ENCODE results near the gene CDK17. TPM values are rescaled to one million over a fixed set of nuclear protein-coding genes. Genes with fewer than 3 reads are reported as not detected.

Gene CDK17
- total and polyA plus RNA-seq, 2 donors (not counting 1 experiment from before 2014, with no cell fraction given) = 15.6 to 87.8 TPM

DNA sequence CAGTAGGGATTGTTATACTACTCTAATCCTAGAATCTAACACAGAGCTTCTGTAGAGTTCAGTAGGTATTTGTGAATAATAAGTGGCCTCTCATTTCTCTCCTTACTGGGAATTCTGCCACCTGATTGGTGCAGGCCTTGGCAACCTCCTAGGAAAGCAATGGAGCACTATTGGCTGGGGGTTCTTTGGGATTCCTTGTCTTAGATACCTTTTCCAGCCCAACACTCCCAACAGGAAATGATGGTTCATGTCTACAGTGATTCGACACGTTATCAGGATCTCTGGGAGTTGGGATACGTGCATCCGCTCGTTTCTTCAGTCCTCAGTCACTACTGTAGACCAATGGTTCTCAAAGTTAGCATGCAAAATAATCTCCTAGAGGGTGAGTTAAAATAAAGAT, 138.7 kb downstream of the CDK17 start:
- no peaks in the 10 kb centered on the region for H3K9me3 ChIP-seq (ENCODE audit: control extremely low read depth in 1 of 3, control insufficient read depth in 2 of 3, insufficient read depth in 1 of 3, low read length in 2 of 3)
- POLR2A ChIA-PET = no interaction called here
- no peak overlapping the region for H3K4me3 ChIP-seq (ENCODE audit: control extremely low read depth in 1 of 5, extremely low read depth in 1 of 5, insufficient read depth in 1 of 5, low read depth in 2 of 5, low read length in 4 of 5)
- no peaks in the 10 kb centered on the region for H3K4me1 Mint-ChIP-seq
- no peak overlapping the region for H3K4me3 Mint-ChIP-seq
- no CpG with 5 or more reads among the region's 5 CpGs for WGBS (ENCODE audit: insufficient coverage)
- no peak for TF ChIP-seq EZH2 (IDR thresholded peaks at IDR 0.05; ENCODE audit: borderline replicate concordance, insufficient read depth, low read depth, low read length, poor library complexity, severe bottlenecking)
- TF ChIP-seq, protein P1, sequence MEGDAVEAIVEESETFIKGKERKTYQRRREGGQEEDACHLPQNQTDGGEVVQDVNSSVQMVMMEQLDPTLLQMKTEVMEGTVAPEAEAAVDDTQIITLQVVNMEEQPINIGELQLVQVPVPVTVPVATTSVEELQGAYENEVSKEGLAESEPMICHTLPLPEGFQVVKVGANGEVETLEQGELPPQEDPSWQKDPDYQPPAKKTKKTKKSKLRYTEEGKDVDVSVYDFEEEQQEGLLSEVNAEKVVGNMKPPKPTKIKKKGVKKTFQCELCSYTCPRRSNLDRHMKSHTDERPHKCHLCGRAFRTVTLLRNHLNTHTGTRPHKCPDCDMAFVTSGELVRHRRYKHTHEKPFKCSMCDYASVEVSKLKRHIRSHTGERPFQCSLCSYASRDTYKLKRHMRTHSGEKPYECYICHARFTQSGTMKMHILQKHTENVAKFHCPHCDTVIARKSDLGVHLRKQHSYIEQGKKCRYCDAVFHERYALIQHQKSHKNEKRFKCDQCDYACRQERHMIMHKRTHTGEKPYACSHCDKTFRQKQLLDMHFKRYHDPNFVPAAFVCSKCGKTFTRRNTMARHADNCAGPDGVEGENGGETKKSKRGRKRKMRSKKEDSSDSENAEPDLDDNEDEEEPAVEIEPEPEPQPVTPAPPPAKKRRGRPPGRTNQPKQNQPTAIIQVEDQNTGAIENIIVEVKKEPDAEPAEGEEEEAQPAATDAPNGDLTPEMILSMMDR (IDR thresholded peaks at IDR 0.05) = no peak
- peaks cover 12% of the 10 kb centered on the region for H4K20me1 ChIP-seq (ENCODE audit: control insufficient read depth, insufficient read depth, low read length, poor library complexity, severe bottlenecking)
- H3K9ac ChIP-seq (ENCODE audit: low read length) = no peak overlapping the region
- intact Hi-C loops (cut with micrococcal nuclease) = no loop called here
- no peak overlapping the region for H3K27ac Mint-ChIP-seq
- ATAC-seq (ENCODE audit: low read depth) (no peak), DNase-seq (no peak)
- no peaks in the 10 kb centered on the region for H3K27me3 Mint-ChIP-seq
- no peaks in the 10 kb centered on the region for H3K27me3 ChIP-seq (replicated peaks in 1 of 4; ENCODE audit: control extremely low read depth in 1 of 4, control insufficient read depth in 3 of 4, insufficient read depth in 4 of 4, low read length in 3 of 4)
- H3K4me2 ChIP-seq (replicated peaks; ENCODE audit: low read depth, low read length, poor library complexity, severe bottlenecking) = no peak overlapping the region
- H3K4me1 ChIP-seq (ENCODE audit: control insufficient read depth in 2 of 2, insufficient read depth in 2 of 2, low read length in 2 of 2) = no peaks in the 10 kb centered on the region
- H3K36me3 ChIP-seq (replicated peaks in 1 of 2; ENCODE audit: control extremely low read depth in 1 of 2, control insufficient read depth in 1 of 2, extremely low read depth in 1 of 2, insufficient read depth in 2 of 2, low read length in 1 of 2) = peaks cover 0 to 47% of the 10 kb centered on the region in 2 experiments
- CTCF ChIA-PET = no interaction called here
- H2AFZ ChIP-seq (ENCODE audit: insufficient read depth, low read depth, low read length, poor library complexity, severe bottlenecking) = no peak overlapping the region
- H3K27ac ChIP-seq (ENCODE audit: low read length in 2 of 2) = no peak overlapping the region
- H3K79me2 ChIP-seq (ENCODE audit: control insufficient read depth, insufficient read depth, low read length) = peaks cover 7% of the 10 kb centered on the region
- no peaks in the 10 kb centered on the region for H3K9me3 Mint-ChIP-seq (ENCODE audit: insufficient read depth)

DNA sequence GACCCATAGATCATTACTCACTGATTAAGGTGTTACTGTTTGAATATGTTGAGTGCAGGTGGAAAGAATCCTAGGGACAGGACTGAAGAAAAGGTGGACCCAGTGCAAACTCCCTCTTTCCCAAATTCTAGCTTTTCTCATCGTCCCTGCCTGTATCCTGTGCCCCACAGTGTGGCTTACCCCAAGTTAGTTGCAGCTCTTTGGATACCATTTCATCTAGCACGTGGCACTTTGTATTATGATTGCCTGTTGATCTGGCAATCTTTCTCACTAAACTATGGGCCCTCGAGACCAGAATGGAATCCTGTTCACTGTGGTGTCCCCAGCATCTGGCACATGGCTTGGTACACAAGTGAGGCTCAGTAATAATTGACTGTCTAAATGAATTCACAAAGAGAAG, 139.6 kb downstream of the CDK17 start:
- POLR2A ChIA-PET = no interaction called here
- Histone ChIP-seq H3K9me3 (ENCODE audit: control extremely low read depth in 1 of 3, control insufficient read depth in 2 of 3, insufficient read depth in 1 of 3, low read length in 2 of 3) (no peaks in the 10 kb centered on the region), H3K27ac (ENCODE audit: low read length in 2 of 2) (peak overlapping the region in 1 of 2 donors; percentile 13), H4K20me1 (ENCODE audit: control insufficient read depth, insufficient read depth, low read length, poor library complexity, severe bottlenecking) (peaks cover 18% of the 10 kb centered on the region), H3K9ac (ENCODE audit: low read length) (no peak overlapping the region), H3K4me1 (ENCODE audit: control insufficient read depth in 2 of 2, insufficient read depth in 2 of 2, low read length in 2 of 2) (no peaks in the 10 kb centered on the region), H3K79me2 (ENCODE audit: control insufficient read depth, insufficient read depth, low read length) (peaks cover 16% of the 10 kb centered on the region), H3K4me2 (replicated peaks; ENCODE audit: low read depth, low read length, poor library complexity, severe bottlenecking) (no peak overlapping the region), H3K4me3 (ENCODE audit: control extremely low read depth in 1 of 5, extremely low read depth in 1 of 5, insufficient read depth in 1 of 5, low read depth in 2 of 5, low read length in 4 of 5) (no peak overlapping the region), H2AFZ (ENCODE audit: insufficient read depth, low read depth, low read length, poor library complexity, severe bottlenecking) (no peak overlapping the region), H3K27me3 (replicated peaks in 1 of 4; ENCODE audit: control extremely low read depth in 1 of 4, control insufficient read depth in 3 of 4, insufficient read depth in 4 of 4, low read length in 3 of 4) (no peaks in the 10 kb centered on the region), H3K36me3 (replicated peaks in 1 of 2; ENCODE audit: control extremely low read depth in 1 of 2, control insufficient read depth in 1 of 2, extremely low read depth in 1 of 2, insufficient read depth in 2 of 2, low read length in 1 of 2) (peaks cover 0 to 45% of the 10 kb centered on the region in 2 experiments)
- DNase-seq = no peak
- H3K27ac Mint-ChIP-seq = no peak overlapping the region
- no peaks in the 10 kb centered on the region for H3K9me3 Mint-ChIP-seq (ENCODE audit: insufficient read depth)
- 100% methylated on average over 3 of the region's 3 CpGs for WGBS (ENCODE audit: insufficient coverage)
- ATAC-seq (ENCODE audit: low read depth) = no peak
- TF ChIP-seq EZH2 (IDR thresholded peaks at IDR 0.05; ENCODE audit: borderline replicate concordance, insufficient read depth, low read depth, low read length, poor library complexity, severe bottlenecking) = no peak
- intact Hi-C loops (cut with micrococcal nuclease) = no loop called here
- H3K4me3 Mint-ChIP-seq = no peak overlapping the region
- no peaks in the 10 kb centered on the region for H3K27me3 Mint-ChIP-seq
- no peaks in the 10 kb centered on the region for H3K4me1 Mint-ChIP-seq
- CTCF ChIA-PET = interaction anchor here (0.8 kb wide), 1 partner anchor 19 kb away, joined by 4 read pairs; no protein-coding TSS in a partner anchor

All from B cell (primary cell).